Measurements from ENCODE around the gene OR2AG1. TPM values are rescaled to one million over a fixed set of nuclear protein-coding genes. Genes with fewer than 3 reads are reported as not detected.

Gene OR2AG1, protein sequence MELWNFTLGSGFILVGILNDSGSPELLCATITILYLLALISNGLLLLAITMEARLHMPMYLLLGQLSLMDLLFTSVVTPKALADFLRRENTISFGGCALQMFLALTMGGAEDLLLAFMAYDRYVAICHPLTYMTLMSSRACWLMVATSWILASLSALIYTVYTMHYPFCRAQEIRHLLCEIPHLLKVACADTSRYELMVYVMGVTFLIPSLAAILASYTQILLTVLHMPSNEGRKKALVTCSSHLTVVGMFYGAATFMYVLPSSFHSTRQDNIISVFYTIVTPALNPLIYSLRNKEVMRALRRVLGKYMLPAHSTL
- not detected in 2 replicates for total RNA-seq (2014; rRNA removed; shearing (Covaris generic))

DNA sequence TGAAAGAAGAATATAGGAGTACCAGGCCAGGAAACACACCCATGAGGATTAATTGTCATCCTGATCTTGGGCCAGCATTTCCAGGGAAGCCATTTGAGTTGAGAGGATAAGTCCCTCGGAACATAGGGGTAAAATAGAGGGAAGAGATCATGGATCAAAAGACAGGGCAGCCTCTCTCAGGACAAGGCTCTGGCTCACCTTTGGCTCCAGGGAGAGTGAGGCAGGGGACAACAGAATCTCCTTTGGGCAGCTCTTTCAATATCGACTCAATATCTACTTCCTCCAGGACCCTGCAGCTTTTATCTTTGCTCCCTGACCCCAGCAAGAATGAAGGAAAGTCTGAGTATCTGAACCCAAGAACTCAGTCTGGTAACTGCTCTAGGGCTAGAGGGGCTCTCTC, at the start of gene OR2AG1:
Gene OR2AG1 (plus strand): TSS at position 301 of the 400 bp plus-strand sequence. CDS start 2,018 bp downstream, outside the sequence.
- DNase-seq (ENCODE audit: low spot score), result no peak

DNA sequence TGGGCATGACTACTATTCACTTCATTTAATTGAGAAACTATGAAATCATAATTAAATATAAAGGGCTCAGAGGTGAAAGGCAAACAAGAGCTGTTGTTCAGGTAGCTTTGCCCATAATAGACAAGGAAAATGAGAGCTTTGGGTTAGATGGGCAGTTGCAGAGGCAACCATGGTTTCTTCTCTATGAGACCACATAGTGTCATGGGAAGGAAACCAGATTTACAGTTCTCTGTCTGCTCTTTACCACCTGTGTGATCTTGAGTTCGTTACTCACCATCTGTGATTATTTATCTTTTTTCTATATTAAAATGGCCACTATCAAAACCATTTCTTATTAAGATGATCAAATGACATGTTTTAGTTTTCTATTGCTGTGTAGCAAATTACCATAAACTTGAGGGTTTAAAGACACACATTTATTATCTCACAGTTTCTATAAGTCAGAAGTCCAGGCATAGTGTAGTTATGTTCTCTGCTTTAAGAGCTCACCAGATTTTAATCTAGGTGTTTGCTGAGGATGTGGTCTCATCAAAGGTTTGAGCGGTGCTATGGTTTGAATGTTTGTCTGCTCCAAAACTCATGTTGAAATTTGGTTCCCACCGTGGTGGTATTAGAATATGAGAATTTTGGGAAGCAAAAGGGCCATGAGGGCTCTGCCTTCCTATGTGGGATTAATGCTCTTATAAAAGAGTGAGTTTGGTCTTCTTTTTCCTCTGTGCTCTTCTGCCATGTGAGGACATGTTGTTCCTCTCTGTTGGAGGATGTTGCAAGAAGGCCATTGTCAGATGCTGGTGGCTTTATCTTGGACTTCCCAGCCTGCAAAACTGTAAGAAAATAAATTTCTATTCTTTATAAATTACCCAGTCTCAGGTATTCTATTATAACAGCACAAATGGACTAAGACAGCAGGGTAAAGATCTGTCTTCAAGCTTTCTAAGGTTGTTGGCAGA, 49.2 kb upstream of the OR2AG1 start:
- no peak for DNase-seq (ENCODE audit: low spot score)

DNA sequence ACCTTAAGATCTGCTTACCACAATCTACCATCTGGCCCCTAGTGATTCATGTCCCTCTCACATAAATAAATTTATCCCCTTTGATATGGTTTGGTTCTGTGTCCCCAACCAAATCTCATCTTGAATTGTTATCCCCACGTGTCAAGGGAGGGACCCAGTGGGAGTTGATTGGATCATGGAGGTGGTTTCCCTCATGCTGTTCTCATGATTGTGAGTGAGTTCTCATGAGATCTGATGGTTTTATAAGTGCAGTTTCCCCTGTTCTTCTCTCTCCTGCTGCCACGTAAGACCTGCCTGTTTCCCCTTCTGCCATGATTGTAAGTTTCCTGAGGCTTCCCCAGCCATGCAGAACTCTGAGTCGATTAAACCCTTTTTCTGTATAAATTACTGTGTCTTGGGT, 48.2 kb upstream of the OR2AG1 start:
- DNase-seq (ENCODE audit: low spot score), result no peak

DNA sequence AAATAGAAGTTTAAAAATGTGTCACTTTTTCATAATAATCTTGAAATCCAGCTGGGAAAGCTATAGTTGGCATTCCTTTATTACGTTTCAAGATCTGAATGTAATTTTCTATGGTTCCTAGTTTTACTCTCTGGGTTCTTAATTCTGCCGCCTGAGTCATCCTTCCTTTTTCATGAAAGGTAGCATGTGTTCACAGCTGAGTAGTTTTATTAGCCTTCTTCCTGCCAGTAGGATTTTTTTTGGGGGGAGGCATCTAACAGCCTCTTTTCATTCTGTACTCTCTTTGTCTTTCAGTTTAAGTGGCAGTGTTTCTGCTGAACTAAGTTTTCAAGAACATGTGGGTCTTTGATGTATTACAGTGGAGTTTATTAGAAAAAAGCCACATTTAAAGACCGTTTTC, 47.5 kb upstream of the OR2AG1 start:
- DNase-seq (ENCODE audit: low spot score), result peak; percentile 33

DNA sequence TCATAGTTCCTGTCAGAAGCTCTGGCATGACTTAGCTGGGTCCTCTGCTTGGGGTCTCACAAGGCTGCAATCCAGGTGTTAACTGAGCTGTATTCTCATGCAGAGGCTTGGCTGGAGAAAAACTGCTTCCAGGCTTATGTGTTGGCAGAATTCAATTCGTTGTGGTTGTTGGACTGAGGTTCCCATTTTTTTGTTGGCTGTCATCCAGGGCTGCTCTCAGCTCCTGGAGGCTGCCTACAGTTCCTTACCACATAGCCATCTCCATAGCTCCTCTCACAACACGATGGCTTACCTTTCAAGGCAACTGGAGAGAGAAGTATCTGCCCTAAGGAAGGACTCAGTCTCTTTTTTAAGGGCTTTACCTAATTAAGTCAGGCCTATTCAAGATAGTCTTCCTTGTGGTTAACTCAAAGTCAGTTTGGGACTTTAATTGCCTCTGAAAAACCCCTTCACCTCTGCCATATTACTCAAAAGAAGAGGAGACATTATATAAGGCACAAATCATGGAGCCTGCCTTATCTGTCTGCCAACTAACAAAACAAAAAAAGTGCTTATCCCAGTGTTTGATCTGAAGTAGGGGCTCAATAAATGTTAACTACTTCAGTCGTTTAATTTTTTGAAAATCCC, 46.2 kb upstream of the OR2AG1 start:
- DNase-seq (ENCODE audit: low spot score), result no peak

DNA sequence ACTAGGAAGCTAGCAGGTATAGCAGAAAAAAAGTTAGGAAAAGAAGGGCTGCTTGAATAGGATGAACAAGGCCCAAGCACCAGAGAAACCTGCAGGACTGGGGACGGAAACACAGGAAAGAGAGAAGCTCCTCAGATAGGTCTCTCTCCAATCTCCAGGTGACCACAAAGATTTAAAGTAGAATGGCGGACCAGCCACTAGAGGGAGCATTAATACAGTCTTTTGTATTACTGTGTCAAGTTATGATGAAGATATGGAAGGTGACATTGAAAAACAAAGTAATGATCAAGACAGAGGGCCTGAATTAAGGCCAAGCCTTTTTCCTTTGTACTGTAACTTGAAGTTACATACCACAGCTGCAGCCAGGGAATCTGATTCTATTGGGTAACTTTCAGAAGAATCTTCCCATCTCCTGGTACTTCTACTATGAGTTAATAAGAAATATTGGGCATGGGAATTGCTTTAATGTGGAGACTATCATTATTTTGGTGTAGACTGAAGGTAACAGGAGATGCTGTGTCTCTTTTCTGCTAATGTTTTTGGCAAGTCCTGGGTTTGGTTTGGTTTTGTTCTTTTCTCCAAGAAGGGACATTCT, 44.9 kb upstream of the OR2AG1 start:
- peak; percentile 65 for DNase-seq (ENCODE audit: low spot score)

DNA sequence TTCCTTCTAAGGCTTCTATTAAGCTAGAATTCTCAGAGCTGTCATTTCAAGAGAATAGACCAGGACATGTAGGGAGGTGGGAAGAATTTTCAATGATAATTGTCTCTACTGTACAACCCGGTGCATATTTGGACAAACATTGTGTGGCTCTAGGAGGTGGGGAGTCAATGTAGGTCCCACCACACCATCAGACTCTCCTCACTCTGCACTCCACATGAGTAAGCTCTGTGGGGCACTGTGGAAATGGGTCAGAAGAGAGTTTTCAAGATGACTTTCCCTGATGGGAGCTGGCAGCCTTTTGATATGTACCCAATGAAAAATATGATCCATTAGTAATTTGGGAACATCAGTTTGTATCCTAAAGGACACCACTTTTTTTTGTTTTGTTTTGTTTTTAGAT, 44.2 kb upstream of the OR2AG1 start:
- no peak for DNase-seq (ENCODE audit: low spot score)

DNA sequence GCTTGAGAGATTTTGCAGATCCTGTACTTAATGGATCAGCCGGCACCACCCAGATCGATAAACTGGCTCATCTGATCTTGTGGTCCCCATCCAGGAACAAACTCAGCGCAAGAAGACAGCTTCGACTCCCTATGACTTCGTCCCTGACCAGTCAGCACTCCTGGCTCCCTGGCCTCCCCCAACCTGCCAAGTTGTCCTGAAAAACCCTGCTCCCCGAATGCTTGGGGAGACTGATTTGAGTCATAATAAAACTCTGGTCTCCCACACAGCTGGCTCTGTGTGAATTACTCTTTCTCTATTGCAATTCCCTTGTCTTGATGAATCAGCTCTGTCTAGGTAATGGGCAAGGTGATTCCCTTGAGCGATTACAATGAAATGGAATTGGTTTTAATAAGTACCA, 40.6 kb upstream of the OR2AG1 start:
- no peak for DNase-seq (ENCODE audit: low spot score)

DNA sequence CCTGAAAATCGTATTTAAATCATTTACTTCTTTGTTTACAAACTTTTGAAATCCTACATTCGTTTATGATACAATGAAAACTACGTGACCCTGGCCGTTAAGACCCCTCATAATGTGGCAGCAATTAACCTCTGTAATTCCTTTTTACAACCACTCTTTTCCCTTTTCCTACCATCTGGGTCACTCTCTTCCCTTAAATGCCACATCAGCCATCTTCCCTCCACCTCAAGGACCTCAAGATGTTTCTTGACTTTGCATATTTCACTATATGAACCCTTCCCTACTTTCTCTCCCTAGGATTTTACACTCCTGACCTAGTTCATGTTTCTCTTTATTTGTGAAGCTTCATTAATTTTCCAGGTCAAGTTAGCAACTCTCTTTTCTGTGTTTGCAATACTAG, 37.8 kb upstream of the OR2AG1 start:
- DNase-seq (ENCODE audit: low spot score), result no peak

DNA sequence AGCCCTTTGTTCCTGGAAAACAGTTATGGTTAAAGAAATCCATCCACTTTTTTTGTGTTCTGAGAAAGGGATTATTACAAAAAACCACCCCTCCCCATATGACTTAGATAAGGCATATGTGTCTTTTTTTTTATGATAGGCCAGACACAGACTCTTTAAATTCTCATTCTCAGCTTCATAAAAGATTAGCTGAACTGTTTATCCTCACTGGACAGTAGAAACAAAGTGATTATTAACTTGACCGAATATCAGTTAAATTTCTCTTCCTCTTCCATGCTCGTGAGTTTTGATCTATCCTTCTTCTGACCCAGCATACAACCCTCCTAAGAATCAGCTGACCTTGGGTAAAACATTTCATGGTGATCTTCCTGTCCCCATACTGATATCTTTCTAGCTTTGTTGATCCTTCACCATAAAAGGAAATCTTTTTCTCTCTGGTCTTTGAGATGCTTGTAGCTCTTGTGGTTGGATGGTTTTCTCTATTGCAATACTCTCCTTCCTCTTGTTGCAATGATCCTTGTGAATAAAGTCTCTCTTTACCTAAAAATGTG, 37.3 kb upstream of the OR2AG1 start:
- no peak for DNase-seq (ENCODE audit: low spot score)

DNA sequence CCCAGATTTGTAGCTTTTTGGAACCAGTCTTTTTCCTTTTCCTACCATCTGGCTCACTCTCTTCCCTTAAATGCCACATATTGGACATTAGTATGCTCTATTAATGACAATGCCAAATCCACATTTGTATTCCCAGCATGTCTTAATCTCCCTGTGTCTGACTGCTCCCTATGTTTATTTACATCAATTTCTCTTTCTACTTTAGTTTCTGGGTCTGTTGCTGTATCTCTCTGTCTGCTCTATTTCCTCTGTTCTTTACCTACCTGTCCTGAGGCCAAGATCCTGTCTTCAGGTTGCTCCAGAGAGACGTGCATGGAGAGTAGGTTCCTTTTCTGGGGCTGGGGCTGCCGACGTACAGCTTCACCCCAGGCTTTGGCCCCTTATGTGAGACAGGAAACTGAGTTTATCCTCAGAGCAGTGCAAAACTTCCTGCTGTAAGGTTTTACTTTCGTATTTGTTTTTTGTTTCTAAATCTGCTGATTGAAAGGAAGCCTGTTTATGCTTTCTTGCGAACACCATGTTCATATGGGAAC, 36.7 kb upstream of the OR2AG1 start:
- no peak for DNase-seq (ENCODE audit: low spot score)

DNA sequence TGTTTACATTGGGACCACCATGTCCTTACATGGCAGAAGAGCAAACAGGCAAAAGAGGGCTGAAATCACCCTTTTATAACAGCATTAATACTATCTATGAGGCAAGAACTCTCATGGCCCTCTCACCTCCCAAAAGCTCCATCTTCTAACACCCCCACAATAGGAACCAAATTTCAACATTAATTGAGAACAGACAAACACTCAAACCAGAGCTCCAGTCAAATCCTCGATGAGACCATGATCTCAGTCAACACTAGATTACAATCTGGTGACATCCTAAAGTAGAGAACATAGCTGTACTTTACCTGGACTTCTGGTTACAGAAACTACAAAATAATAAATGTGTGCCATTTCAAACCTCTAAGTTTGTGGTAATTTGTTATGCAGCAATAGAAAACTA, 36.2 kb upstream of the OR2AG1 start:
- DNase-seq (ENCODE audit: low spot score), result no peak

DNA sequence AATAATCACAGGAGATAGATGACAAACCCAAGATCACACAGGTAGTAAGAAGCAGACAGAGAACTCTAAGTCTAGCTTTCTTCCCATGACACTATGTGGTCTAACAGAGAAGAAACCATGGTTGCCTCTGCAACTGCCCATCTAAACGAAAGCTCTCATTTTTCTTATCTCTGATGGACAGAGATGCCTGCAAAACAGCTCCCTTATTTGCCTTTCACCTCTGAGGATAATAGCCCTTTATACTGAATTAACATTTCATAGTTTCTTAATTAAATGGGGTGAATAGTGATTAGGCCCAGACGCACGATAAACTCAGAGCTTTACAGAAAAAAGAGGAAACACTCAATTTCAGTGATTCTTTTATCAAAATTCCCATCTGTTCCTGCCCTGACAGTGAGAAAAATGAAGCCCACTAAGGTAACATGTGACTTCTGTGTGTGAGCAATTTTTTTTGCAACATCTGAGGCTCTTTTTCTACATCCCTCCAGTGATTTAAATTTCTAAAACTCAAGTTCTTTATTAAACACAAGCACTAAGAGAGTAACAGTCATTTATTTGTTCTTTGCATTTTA, 35.6 kb upstream of the OR2AG1 start:
- DNase-seq (ENCODE audit: low spot score), result no peak

DNA sequence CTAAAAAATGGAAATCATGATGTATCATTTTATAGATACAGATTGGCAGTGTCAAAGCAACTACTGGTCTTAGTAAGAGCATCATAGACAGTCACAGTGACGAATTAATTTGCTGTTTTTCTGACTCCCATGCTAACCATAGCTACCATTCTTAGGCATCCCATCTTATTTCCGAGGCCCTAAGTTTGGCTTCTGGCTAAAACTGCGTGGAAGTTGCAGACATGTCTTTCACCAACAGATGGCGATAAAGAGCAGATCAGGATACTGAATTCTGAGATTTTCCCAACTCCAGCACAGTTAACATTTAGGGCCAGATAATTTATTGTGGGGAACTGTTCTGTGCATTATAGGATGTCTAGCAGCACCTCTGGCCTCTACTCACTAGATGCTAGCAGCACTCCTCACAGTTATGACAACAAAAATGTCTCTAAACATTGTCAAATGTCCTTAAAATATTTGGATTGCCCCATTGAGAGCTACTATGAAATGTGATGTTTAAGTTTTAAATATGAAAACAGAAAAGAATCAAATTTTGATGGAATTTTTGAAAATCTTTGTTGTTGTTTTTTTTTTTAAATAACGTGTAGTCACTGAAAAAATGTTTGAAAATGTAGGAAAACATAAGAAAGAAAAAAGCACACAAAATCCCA, 27.4 kb upstream of the OR2AG1 start:
- DNase-seq (ENCODE audit: low spot score), result peak; percentile 25

DNA sequence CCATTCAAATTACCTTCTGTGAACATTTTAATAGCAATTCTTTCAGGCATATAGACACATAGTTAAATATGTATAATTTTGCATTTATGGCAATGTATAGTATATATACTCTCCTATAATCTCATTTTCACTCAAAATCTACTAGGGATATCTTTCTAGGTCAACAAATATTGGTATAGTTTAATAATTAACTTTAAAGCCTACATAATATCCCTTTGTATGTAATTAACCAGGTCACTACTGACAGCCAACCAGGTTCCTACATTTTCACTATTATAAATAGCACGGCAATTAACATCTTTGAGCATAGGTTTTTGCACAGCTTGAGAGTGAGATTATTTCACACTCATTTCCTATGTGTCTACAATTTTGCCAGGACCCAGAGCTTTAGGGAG, 26.9 kb upstream of the OR2AG1 start:
- no peak for DNase-seq (ENCODE audit: low spot score)

DNA sequence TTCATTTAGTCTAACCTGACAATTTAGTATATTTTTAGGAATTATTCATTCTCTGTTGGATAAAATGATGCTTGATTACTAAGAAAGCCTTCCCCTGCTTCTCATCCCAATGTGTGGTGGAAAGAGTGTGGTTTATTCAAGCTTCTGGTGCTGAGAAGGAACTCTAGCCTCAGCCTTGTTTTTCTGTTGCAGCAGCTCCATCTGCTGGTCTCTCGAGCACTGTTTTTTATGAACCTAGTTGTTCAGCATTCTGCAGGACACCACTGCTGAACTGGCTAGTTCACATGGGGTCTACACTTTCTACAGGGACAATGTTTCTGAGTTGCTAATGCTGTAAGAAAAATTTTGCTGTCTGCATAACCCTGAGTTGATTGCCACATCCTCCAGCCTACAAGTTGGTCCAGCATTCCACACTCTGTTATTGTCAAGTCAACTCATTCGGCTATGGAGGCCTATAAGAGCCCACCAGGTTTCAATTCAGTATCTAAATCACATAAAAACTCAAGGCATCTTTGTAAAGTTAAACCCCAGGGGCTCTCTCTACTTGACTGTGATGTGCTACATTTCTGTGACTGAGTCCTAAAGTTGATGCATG, 25.4 kb upstream of the OR2AG1 start:
- DNase-seq (ENCODE audit: low spot score), result peak; percentile 51

DNA sequence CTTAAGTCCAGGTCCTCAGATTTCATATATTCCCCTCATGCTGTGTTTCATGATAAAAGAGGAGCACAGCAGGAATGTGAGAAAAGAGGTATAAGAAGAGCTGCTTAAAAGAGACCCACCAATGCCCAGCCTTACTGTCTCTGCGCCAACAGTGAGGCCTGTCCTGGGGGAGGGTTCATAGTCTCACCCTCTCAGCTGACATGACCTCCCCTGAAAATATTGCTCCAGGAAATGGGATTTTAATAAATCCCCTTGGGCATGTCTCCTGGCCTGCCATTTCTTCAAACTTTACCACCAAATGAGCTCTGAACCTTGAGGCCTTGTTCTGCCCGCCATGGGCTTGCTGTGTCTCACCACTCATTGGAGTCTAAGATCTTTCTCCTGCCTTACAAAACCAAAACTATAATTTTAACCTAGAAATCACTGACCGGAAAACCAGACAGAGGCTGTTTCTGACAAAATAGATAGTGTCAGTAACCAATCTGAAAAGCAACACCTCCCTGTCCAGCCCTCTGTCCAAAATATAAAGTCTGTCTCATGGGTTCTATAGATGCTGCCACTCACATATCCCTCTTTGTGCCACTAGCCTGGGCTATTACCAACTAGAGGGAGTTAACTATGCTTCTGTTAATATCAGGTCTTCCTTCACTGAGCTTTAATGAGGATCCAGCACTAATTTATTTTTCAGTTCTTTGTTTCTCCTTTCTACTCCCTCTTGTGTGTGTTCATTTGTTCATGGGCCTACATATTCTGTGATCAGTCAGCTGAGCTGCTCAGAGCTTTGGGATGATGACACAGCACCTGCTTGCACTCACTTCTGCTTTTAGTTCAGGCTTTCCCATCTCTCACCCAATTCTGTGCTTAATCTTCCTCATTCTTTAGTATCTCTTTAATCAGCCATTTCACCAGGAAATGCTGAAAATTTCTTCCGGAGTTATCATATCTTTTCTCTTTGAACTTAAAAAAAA, 10.6 kb upstream of the OR2AG1 start, which contains the start of gene OR2AG2:
Gene OR2AG2 (minus strand): TSS at position 51 of the 968 bp plus-strand sequence. CDS start 3,019 bp downstream, outside the sequence.
- no peak for DNase-seq (ENCODE audit: low spot score)

DNA sequence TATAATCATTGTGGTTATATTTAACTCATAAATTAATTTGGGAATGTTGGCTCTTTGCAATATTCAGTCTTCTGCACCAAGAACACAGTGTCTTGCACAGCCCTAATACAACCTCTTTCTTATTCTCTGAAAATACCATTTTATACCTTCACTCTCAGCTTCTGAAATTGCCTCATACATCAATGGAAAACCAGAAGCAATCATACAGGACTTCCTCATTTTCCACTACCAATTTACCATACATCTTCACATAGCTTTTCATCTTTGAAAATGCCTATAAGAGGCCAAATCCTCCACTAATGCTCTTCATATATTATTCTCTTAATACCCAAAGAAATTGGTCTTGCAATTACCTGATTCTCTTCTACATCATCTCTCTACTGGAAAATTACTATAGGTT, 4.3 kb upstream of the OR2AG1 start:
- no peak for DNase-seq (ENCODE audit: low spot score)

DNA sequence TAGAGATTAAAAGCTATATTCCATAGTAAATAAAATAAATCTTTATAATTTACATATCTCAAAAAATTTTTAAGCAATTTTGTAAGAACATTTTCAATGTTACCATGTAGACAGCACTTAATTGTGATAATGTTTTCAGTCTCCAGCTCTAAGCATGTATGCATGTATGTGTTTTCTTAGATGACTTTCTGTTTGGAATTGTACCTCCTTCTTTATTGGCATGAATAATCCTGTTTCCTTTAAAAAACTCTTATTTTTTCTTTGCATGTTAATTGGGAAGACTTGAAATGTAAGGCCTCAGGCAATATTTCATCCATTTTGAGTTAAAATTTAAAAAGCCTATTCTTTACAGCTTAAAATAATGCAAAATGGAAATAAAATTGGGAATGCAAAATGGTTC, 2.0 kb upstream of the OR2AG1 start:
- no peak for DNase-seq (ENCODE audit: low spot score)
